ENCODE measurements around the gene TRIM38. TPM values are rescaled to one million over a fixed set of nuclear protein-coding genes. Genes with fewer than 3 reads are reported as not detected.

Gene TRIM38
- total and polyA plus RNA-seq, 2 of the 13 experiments (the other 11 are each of a cell fraction or from before 2014, with no cell fraction given), result 2.5 to 3.1 TPM

DNA sequence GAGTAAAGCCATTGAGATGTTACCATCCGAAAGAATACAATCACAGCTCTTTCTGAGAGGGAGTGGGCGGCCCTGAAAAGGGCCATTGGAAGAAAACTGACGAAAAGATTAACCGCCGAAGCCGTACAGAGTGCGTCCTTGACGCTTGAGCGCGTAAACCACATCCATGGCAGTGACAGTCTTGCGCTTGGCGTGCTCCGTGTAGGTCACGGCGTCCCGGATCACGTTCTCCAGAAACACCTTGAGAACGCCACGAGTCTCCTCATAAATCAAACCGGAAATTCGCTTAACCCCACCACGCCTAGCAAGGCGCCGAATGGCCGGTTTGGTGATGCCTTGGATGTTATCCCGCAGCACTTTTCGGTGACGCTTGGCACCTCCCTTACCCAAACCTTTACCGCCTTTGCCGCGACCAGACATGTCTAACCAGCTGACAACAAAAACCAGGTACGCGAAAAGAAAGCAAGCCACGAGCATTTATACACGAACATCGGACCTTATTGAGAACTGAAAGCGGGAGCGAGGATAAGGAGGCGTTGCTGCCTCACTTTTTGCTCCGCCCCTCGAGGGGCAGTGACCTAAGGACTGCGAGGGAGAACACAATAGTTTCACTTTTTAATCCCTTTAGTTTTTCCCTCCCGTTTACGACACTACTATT is 64.4 kb downstream of the TRIM38 start (continued):
- TF ChIP-seq, protein P1, sequence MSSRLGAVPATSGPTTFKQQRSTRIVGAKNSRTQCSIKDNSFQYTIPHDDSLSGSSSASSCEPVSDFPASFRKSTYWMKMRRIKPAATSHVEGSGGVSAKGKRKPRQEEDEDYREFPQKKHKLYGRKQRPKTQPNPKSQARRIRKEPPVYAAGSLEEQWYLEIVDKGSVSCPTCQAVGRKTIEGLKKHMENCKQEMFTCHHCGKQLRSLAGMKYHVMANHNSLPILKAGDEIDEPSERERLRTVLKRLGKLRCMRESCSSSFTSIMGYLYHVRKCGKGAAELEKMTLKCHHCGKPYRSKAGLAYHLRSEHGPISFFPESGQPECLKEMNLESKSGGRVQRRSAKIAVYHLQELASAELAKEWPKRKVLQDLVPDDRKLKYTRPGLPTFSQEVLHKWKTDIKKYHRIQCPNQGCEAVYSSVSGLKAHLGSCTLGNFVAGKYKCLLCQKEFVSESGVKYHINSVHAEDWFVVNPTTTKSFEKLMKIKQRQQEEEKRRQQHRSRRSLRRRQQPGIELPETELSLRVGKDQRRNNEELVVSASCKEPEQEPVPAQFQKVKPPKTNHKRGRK (CRISPR knock-in tag; IDR thresholded peaks at IDR 0.05), result no peak
- TF ChIP-seq, protein P2, sequence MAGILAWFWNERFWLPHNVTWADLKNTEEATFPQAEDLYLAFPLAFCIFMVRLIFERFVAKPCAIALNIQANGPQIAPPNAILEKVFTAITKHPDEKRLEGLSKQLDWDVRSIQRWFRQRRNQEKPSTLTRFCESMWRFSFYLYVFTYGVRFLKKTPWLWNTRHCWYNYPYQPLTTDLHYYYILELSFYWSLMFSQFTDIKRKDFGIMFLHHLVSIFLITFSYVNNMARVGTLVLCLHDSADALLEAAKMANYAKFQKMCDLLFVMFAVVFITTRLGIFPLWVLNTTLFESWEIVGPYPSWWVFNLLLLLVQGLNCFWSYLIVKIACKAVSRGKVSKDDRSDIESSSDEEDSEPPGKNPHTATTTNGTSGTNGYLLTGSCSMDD (CRISPR knock-in tag; IDR thresholded peaks at IDR 0.05), result peak; percentile 27; the same call in 1 of the 2 replicates
- peak; percentile 77; the same call in 1 of the 2 replicates for TF ChIP-seq RFXAP (CRISPR knock-in tag; IDR thresholded peaks at IDR 0.05; ENCODE audit: borderline replicate concordance)
- TF ChIP-seq, protein P3, sequence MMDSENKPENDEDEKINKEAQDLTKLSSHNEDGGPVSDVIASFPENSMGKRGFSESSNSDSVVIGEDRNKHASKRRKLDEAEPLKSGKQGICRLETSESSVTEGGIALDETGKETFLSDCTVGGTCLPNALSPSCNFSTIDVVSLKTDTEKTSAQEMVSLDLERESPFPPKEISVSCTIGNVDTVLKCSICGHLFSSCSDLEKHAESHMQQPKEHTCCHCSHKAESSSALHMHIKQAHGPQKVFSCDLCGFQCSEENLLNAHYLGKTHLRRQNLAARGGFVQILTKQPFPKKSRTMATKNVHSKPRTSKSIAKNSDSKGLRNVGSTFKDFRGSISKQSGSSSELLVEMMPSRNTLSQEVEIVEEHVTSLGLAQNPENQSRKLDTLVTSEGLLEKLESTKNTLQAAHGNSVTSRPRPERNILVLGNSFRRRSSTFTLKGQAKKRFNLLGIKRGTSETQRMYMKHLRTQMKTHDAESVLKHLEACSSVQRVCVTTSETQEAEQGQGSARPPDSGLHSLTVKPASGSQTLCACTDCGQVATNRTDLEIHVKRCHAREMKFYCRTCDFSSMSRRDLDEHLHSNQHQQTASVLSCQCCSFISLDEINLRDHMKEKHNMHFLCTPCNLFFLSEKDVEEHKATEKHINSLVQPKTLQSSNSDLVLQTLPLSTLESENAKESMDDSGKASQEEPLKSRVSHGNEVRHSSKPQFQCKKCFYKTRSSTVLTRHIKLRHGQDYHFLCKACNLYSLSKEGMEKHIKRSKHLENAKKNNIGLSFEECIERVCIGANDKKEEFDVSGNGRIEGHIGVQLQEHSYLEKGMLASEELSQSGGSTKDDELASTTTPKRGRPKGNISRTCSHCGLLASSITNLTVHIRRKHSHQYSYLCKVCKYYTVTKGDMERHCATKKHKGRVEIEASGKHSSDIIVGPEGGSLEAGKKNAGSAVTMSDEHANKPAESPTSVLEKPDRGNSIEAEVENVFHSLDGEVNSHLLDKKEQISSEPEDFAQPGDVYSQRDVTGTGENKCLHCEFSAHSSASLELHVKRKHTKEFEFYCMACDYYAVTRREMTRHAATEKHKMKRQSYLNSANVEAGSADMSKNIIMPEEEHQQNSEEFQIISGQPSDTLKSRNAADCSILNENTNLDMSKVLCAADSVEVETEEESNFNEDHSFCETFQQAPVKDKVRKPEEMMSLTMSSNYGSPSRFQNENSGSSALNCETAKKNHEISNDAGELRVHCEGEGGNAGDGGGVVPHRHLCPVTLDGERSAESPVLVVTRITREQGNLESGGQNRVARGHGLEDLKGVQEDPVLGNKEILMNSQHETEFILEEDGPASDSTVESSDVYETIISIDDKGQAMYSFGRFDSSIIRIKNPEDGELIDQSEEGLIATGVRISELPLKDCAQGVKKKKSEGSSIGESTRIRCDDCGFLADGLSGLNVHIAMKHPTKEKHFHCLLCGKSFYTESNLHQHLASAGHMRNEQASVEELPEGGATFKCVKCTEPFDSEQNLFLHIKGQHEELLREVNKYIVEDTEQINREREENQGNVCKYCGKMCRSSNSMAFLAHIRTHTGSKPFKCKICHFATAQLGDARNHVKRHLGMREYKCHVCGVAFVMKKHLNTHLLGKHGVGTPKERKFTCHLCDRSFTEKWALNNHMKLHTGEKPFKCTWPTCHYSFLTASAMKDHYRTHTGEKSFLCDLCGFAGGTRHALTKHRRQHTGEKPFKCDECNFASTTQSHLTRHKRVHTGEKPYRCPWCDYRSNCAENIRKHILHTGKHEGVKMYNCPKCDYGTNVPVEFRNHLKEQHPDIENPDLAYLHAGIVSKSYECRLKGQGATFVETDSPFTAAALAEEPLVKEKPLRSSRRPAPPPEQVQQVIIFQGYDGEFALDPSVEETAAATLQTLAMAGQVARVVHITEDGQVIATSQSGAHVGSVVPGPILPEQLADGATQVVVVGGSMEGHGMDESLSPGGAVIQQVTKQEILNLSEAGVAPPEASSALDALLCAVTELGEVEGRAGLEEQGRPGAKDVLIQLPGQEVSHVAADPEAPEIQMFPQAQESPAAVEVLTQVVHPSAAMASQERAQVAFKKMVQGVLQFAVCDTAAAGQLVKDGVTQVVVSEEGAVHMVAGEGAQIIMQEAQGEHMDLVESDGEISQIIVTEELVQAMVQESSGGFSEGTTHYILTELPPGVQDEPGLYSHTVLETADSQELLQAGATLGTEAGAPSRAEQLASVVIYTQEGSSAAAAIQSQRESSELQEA (CRISPR knock-in tag; IDR thresholded peaks at IDR 0.05; ENCODE audit: not compliant biosample characterization), result peak; percentile 84
- TF ChIP-seq ZNF773 (CRISPR knock-in tag; IDR thresholded peaks at IDR 0.05; ENCODE audit: borderline replicate concordance), result 0 out of 2 replicates have a peak, but pooled peaks have one; percentile 85
- peak; percentile 54; the same call in 1 of the 2 replicates for TF ChIP-seq NFYB (CRISPR knock-in tag; IDR thresholded peaks at IDR 0.05)
- TF ChIP-seq RBFOX2 (IDR thresholded peaks at IDR 0.05; ENCODE audit: low read depth, low read length), result peak; percentile 96
- peak; percentile 87; the same call in 1 of the 2 replicates for TF ChIP-seq REXO4 (CRISPR knock-in tag; IDR thresholded peaks at IDR 0.05; ENCODE audit: borderline replicate concordance)
- TF ChIP-seq, protein P4, sequence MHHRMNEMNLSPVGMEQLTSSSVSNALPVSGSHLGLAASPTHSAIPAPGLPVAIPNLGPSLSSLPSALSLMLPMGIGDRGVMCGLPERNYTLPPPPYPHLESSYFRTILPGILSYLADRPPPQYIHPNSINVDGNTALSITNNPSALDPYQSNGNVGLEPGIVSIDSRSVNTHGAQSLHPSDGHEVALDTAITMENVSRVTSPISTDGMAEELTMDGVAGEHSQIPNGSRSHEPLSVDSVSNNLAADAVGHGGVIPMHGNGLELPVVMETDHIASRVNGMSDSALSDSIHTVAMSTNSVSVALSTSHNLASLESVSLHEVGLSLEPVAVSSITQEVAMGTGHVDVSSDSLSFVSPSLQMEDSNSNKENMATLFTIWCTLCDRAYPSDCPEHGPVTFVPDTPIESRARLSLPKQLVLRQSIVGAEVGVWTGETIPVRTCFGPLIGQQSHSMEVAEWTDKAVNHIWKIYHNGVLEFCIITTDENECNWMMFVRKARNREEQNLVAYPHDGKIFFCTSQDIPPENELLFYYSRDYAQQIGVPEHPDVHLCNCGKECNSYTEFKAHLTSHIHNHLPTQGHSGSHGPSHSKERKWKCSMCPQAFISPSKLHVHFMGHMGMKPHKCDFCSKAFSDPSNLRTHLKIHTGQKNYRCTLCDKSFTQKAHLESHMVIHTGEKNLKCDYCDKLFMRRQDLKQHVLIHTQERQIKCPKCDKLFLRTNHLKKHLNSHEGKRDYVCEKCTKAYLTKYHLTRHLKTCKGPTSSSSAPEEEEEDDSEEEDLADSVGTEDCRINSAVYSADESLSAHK (CRISPR knock-in tag; IDR thresholded peaks at IDR 0.05; ENCODE audit: borderline replicate concordance), result peak; percentile 70; the same call in 1 of the 2 replicates
- peak; percentile 99 for TF ChIP-seq U2AF1 (optimal IDR thresholded peaks at IDR 0.05; ENCODE audit: low read depth, low read length)
- TF ChIP-seq, protein P5, sequence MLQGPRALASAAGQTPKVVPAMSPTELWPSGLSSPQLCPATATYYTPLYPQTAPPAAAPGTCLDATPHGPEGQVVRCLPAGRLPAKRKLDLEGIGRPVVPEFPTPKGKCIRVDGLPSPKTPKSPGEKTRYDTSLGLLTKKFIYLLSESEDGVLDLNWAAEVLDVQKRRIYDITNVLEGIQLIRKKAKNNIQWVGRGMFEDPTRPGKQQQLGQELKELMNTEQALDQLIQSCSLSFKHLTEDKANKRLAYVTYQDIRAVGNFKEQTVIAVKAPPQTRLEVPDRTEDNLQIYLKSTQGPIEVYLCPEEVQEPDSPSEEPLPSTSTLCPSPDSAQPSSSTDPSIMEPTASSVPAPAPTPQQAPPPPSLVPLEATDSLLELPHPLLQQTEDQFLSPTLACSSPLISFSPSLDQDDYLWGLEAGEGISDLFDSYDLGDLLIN (CRISPR knock-in tag; IDR thresholded peaks at IDR 0.05; ENCODE audit: borderline replicate concordance), result peak; percentile 90; the same call in 1 of the 2 replicates
- peak; percentile 75; the same call in 1 of the 2 replicates for TF ChIP-seq U2AF2 (IDR thresholded peaks at IDR 0.05; ENCODE audit: low read depth, low read length)
